Activated effector memory CD4-positive, alpha-beta T cell treated with Interleukin-2 at 50 U/mL for 16 hours (primary cell): Measurements from ENCODE around the gene PPAN.

Source experiments
- DNase-seq: peaks from one replicate; pipeline ENCODE4 v3.0.0-alpha.2; 2020

Gene PPAN

GRCh38 chr19:10106100-10106936 is at the start of gene PPAN:
Gene PPAN (plus strand): TSS chr19:10106362. CDS start chr19:10106395, 33 bp downstream.
- DNase-seq = peak; percentile 95

- no peak for DNase-seq
Measured at GRCh38 chr19:10061717-10062310, 44.3 kb upstream of the PPAN start.

- DNase-seq = no peak
Measured at GRCh38 chr19:10068205-10068604, 38.0 kb upstream of the PPAN start.

- no peak for DNase-seq
Measured at GRCh38 chr19:10069046-10069445, 37.1 kb upstream of the PPAN start.

- no peak for DNase-seq
Measured at GRCh38 chr19:10070730-10071446, 35.3 kb upstream of the PPAN start.

GRCh38 chr19:10074153-10074552 is 32.0 kb upstream of the PPAN start:
- DNase-seq = peak; percentile 24

- no peak for DNase-seq
Measured at GRCh38 chr19:10076535-10076934, 29.6 kb upstream of the PPAN start.

GRCh38 chr19:10078329-10078728 is 27.8 kb upstream of the PPAN start:
- no peak for DNase-seq

- DNase-seq = no peak
Measured at GRCh38 chr19:10079031-10079453, 27.1 kb upstream of the PPAN start.

- no peak for DNase-seq
Measured at GRCh38 chr19:10083911-10084310, 22.3 kb upstream of the PPAN start.

- no peak for DNase-seq
Measured at GRCh38 chr19:10084803-10085202, 21.4 kb upstream of the PPAN start.

GRCh38 chr19:10085641-10086590 is 20.2 kb upstream of the PPAN start, which contains the start of gene SHFL:
Gene SHFL (plus strand): TSS chr19:10086317. CDS start chr19:10086428, 111 bp downstream.
- DNase-seq = peak; percentile 78

GRCh38 chr19:10086591-10087192 is 19.5 kb upstream of the PPAN start:
- no peak for DNase-seq

GRCh38 chr19:10087296-10088061 is 18.7 kb upstream of the PPAN start:
- DNase-seq = no peak

GRCh38 chr19:10088949-10089554 is 17.1 kb upstream of the PPAN start:
- DNase-seq = no peak

GRCh38 chr19:10089801-10090375 is 16.3 kb upstream of the PPAN start:
- DNase-seq = no peak

- no peak for DNase-seq
Measured at GRCh38 chr19:10091370-10091687, 14.8 kb upstream of the PPAN start.

GRCh38 chr19:10091895-10092641 is 14.1 kb upstream of the PPAN start:
- DNase-seq = no peak

- DNase-seq = no peak
Measured at GRCh38 chr19:10092648-10093294, 13.4 kb upstream of the PPAN start.
